Kidney epithelial cell (primary cell): ENCODE measurements around the gene ZNF423. TPM values are rescaled to one million over a fixed set of nuclear protein-coding genes. Genes with fewer than 3 reads are reported as not detected.

ENCODE experiments used
- DNase-seq: peaks from one replicate; pipeline ENCODE4 v3.0.0-alpha.2; 2010; ENCODE audit warnings: low read depth
- H3K27me3 ChIP-seq: 2 replicates; pipeline ENCODE4 v1.6.0; 2011; ENCODE audit warnings: low read length; ENCODE audit not compliant: control insufficient read depth, insufficient read depth
- H3K36me3 ChIP-seq: 2 replicates; pipeline ENCODE4 v1.5.1; 2011; ENCODE audit warnings: low read length; ENCODE audit not compliant: control insufficient read depth, insufficient read depth
- H3K4me3 ChIP-seq: 2 replicates; pipeline ENCODE4 v1.5.1; 2011; ENCODE audit warnings: low read depth, mild to moderate bottlenecking, control low read depth, low read length
- CTCF ChIP-seq: IDR thresholded peaks from 2 replicates; pipeline ENCODE4 v1.5.1; 2011; ENCODE audit warnings: mild to moderate bottlenecking, moderate library complexity, low read length, control low read depth, inconsistent platforms; ENCODE audit not compliant: insufficient read depth, poor library complexity, severe bottlenecking
- total RNA-seq: library from RNA; depleted of rRNA; stranded (reverse); fragments of >200 nt; gene quantifications from 2 replicates; pipeline ENCODE4 v1.2.3, GENCODE V29; 2015

ZNF423 gene
- total RNA-seq, 1 donor from 2014 or later, result 3.6 TPM

- Histone ChIP-seq H3K27me3 (peaks cover 5% of the 10 kb centered on the region), H3K4me3 (no peak overlapping the region), H3K36me3 (no peaks in the 10 kb centered on the region)
- no peak for DNase-seq
- TF ChIP-seq CTCF, result no peak
These were observed 272.0 kb downstream of the ZNF423 start for GRCh38 chr16:49583911-49584310.

GRCh38 chr16:49581630-49582298 is 274.1 kb downstream of the ZNF423 start:
- no peak for DNase-seq
- TF ChIP-seq CTCF, result no peak
- Histone ChIP-seq H3K27me3 (peaks cover 5% of the 10 kb centered on the region), H3K4me3 (no peak overlapping the region), H3K36me3 (no peaks in the 10 kb centered on the region)

GRCh38 chr16:49580751-49581303 is 275.1 kb downstream of the ZNF423 start:
- Histone ChIP-seq H3K27me3 (peaks cover 2% of the 10 kb centered on the region), H3K4me3 (no peak overlapping the region), H3K36me3 (no peaks in the 10 kb centered on the region)
- DNase-seq, result no peak
- no peak for TF ChIP-seq CTCF

GRCh38 chr16:49578435-49579024 is 277.4 kb downstream of the ZNF423 start:
- Histone ChIP-seq H3K36me3 (no peaks in the 10 kb centered on the region), H3K4me3 (no peak overlapping the region), H3K27me3 (no peaks in the 10 kb centered on the region)
- no peak for DNase-seq
- no peak for TF ChIP-seq CTCF

- no peak for TF ChIP-seq CTCF
- H3K36me3 ChIP-seq, result no peaks in the 10 kb centered on the region
These were observed 277.9 kb downstream of the ZNF423 start for GRCh38 chr16:49578018-49578417.

More at GRCh38 chr16:49578018-49578417, 277.9 kb downstream of the ZNF423 start:
- DNase-seq, result no peak
- no peaks in the 10 kb centered on the region for H3K27me3 ChIP-seq
- H3K4me3 ChIP-seq, result no peak overlapping the region
